ENCODE results near the gene DUSP3.

DNA sequence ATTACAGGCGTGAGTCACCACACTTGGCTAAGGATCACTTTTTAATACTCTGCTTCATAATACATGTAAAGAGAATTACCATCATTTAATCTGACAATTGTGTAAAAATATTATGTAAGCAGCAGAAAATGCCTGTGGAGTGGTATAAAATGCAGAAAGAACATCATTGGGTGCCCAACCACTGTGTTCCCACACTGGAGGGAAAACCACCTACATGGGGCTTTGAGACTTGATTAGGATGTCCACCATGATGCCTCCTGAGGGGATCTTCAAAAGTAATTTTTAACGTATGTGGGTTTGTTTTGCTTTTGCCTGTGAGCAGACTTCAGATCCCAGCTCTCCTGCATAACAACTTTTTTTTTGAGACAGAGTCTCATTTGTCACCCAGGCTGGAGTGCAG lies 20.3 kb upstream of the DUSP3 start:
- TF ChIP-seq GATA3 (IDR thresholded peaks at IDR 0.05; ENCODE audit: low read depth, low read length) (no peak), GATA2 (IDR thresholded peaks at IDR 0.05; ENCODE audit: low read depth, low read length) (no peak)
